Thyroid gland (tissue), 4 donors: ENCODE measurements around the gene LMBR1L.

Experiments used
- POLR2A ChIP-seq, 2 donors: fragments of 450-650 bp; IDR thresholded peaks; one replicate each; pipeline ENCODE4 v1.6.1; 2017; ENCODE audit warnings: antibody characterized with exemption in 2 of 2, mild to moderate bottlenecking in 2 of 2, moderate library complexity in 1 of 2
- TF ChIP-seq, protein P1 (sequence below), 6 experiments: fragments of 200-600 bp in 3 of 6; fragments of 450-650 bp in 3 of 6; sonication (generic) in 3 of 6; IDR thresholded peaks; one replicate each; pipeline ENCODE4 v1.5.1; 2016 to 2019; ENCODE audit warnings: antibody characterized with exemption in 6 of 6, mild to moderate bottlenecking in 2 of 6, inconsistent platforms in 1 of 6, moderate library complexity in 1 of 6

DNA sequence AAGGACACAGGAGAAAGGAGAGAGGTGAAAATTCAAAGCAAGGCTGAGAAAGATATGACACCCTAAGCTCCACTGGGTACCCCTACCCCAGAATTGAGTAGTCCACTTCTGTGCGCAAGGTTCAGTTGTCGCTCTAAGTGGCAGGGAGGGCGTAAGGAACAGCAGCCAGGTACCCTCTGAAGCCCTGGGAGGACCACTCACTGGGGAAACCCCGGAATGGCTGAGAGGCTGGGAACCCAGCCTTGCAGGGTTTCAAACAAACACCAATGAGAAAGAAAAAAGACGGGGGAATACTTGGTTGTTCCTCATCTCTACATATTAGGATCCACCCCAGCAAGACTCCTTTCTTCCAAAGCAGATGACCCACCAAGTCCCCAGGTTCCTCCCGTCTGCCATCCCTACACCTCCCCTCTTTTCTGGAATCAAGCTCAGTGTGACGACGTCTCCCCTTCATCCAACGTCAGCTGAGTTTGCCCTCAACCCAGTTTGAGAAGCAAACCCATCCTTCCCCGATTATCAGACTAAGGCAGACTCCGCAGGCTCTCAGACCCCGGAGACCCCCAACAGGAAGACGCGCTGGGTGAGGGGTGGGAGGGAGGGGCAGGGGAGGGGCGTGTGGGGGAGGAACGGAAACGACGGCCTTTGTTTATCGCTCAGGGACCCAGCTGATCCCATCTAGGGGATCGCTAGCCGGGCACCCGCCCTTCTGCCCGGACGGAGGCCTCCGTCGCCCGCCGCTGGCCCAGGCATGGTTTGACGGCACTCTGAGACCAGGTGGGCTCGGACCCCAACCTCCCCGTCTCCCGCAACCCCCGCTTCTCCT is 795 bp downstream of the LMBR1L start:
- no peak for TF ChIP-seq POLR2A (IDR thresholded peaks at IDR 0.05)
- TF ChIP-seq, protein P1, sequence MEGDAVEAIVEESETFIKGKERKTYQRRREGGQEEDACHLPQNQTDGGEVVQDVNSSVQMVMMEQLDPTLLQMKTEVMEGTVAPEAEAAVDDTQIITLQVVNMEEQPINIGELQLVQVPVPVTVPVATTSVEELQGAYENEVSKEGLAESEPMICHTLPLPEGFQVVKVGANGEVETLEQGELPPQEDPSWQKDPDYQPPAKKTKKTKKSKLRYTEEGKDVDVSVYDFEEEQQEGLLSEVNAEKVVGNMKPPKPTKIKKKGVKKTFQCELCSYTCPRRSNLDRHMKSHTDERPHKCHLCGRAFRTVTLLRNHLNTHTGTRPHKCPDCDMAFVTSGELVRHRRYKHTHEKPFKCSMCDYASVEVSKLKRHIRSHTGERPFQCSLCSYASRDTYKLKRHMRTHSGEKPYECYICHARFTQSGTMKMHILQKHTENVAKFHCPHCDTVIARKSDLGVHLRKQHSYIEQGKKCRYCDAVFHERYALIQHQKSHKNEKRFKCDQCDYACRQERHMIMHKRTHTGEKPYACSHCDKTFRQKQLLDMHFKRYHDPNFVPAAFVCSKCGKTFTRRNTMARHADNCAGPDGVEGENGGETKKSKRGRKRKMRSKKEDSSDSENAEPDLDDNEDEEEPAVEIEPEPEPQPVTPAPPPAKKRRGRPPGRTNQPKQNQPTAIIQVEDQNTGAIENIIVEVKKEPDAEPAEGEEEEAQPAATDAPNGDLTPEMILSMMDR (IDR thresholded peaks at IDR 0.05): no peak
